Fibroblast of skin of scalp (primary cell): ENCODE data around the gene DMPK.
"Not testable (repeated sequence)": the region's sequence is repeated elsewhere in the genome, so short reads cannot be mapped to it uniquely, and the experiment has no call there.

Source experiments
- DNase-seq: peaks from one replicate; pipeline ENCODE4 v3.0.0-alpha.2; 2013

Gene DMPK

GRCh38 chr19:45768984-45769782 lies 13.1 kb downstream of the DMPK start, which contains the start of gene SIX5:
TSS of gene SIX5 (minus strand) at chr19:45769252. CDS start at chr19:45768844, 408 bp downstream.
- DNase-seq, result peak; percentile 99

GRCh38 chr19:45768655-45768983 lies 13.7 kb downstream of the DMPK start:
- peak; percentile 51 for DNase-seq

GRCh38 chr19:45767881-45768654 lies 14.2 kb downstream of the DMPK start:
- peak; percentile 56 for DNase-seq

DNA sequence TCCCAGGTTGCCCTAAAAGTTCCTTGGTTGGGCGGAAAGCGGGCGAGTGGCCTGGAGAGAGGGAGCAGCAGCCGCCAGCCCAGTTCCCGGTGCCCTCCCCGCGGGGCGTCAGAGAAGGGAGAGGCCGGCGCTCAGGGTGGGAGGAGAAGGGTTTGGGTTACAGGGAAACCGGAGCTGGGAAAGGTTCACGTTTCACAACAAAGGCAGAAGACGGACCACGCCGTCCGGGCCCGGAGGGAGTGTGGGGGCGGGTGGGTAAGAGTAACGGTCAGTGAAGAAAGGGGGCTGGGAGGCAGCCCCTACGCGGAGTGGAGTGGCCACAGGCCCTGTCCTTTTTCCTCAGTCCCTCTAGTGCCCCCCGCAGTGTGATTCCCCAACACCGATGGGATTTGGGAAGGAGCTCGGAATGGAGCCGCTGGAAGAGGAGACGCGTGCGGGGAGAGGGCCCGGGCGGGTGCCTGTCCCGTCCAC lies 14.8 kb downstream of the DMPK start:
- peak; percentile 86 for DNase-seq

- no peak for DNase-seq
These were observed 15.4 kb downstream of the DMPK start for GRCh38 chr19:45766869-45767346.

GRCh38 chr19:45766296-45766868 lies 15.9 kb downstream of the DMPK start:
- no peak for DNase-seq

GRCh38 chr19:45765702-45766295 lies 16.5 kb downstream of the DMPK start:
- DNase-seq, result no peak

DNA sequence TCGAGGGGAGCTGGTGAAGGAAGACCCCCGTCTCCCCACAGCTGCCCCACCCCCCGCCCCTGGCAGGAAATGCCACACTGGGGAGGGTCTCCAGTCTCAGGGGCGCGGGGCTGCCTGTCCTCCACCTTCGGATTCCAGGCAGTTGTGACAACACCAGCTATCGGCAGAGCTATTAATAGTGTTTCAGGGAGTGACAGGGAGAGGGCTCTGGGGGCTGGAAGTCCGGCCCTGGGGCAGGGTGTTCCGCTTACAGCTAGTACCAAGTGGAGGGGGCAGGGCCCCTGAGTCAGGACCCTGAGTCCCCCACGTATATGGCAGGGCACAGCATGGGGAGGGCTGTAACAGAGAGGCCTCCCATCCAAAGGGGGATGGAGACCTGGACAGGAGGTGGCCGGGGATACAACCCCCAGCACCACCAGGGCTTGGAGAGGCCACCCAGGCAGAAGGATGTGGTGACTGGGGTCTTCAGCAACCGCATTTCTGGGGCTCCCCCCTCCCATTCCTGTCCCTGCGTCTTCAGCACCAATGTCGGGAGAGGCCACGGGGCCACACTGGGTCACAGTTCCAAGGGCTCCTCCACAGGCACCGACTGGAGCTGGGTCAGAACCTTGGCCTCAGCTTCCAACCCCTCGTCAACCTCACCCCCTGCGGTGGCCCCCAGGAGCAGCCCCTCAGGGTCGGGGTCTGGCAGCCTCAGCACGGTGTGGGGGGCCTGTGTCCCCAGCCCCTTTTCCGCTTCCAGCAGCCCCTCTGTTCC lies 17.2 kb downstream of the DMPK start:
- no peak for DNase-seq

DNA sequence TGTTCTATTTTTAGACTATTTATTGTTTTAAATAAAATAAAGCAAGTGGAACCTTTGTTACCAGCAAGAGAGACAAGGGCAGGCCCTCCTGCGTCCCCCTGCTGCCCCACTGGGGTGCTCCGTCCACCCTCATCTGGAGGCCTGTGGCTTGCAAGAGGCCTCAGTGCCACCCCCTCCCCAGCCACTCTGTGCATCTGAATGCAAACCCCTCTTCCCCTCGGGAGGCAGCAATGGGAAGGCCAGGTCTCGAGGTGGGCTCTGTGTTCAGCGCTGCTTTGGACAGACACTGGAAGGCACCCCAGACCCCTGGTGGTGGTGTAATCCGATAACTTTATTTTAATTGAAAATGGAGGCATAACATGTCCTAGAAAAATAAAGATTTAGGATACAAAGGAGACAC lies 17.8 kb downstream of the DMPK start:
- no peak for DNase-seq

DNA sequence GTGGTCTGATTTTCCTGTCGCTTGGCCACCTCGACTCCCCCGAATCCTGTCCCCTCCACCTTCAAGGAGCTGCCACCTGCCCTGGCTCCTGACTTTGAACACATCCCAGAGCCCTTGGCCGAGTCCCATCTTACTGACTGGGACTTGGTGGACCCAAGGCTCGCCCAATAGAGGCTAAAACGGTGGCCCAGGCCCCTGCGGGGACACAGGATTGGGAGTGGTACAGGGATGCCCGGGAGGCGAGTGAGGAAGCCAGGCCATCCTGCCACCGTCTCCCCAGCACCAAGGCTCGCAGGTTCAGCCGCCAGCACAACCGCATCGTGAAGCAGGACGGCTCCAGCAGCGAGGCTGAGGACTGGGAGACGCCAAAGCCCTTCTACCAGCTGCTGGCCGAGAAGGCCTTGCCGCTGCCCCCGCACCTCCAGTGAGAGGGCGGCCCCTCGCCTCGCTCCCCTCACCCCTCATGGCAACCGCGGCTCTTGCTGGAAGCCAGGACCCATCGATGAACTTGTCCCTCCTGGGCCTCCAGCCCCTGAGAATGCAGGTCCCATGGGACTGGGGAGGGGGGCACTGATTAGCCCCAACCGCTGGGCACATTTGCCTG lies 18.5 kb downstream of the DMPK start:
- no peak for DNase-seq

DNA sequence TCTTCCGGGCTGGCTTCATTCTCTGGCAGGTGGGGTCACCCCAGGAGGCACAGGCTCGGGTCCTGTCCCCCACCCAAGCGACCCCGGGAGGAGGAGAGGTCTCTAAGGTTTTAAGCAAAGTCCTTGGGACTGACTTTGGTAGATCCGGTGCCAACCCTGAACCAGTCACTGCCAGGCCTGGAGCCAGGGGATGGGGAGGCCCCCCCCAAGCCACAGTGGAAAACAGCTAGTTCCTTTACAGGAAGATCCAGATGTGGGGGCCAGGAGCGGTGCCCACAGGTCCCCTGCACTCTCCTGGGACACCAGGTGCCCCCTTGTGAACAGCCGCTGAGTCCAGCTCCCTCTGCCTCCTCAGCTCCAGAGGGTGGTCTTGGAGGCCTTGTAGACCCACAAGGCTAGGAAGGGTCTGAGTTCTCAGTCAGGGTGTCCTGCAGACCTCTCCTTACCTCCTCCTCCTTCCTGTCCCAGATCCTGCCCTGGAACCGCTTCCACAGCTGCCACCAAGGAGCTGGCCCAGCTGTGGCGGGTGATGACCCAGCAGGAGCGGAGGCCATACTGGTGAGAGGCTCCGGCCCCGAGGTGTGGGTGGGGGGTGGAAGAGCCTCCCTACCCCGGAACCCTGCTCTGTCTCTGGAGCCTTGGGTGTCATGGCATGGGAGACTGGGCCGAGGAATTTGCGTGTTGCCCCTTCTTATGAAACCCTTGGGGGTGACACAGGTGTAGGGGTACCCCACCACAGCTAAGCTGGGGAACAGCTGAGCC lies 19.2 kb downstream of the DMPK start:
- no peak for DNase-seq

DNA sequence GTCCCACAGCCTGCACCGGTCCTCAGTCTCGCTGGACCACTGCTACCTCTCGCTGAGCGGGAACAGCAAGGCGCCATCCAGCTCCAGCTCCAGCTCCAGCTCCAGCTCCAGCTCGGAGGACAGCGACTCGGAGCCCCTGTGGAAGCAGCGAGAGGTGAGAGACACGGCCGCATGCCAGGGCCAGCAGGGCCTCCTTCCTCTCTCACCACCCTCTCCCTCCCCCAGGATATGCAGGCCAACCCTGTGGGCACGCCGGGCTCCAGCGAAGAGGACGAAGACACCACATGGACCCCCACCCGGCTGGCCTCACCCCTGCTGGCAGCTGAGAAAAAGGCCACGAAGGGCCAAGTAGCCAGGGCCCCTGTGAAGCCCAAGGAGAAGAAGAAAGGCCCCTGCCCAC lies 20.6 kb downstream of the DMPK start:
- DNase-seq, result no peak

DNA sequence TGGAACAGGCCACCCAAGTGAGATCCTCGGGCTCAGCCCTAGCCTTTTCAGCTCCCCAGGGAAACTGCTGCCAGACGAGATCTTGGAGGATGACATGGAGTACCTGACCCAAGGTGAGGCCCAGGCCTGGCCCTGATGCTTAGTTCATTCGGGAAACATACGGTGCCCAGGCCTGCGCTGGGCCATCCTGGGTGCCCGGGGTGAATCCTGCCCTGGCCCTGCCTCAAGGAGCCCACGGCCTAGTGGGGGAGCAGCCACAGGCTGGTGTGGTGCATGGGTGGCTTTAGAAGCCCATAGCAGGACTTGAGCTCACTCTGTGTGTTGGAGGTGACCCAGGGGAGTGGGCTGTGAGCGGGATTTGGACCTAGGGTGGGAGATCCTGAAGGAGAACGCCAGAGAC lies 23.4 kb downstream of the DMPK start:
- DNase-seq, result no peak

DNA sequence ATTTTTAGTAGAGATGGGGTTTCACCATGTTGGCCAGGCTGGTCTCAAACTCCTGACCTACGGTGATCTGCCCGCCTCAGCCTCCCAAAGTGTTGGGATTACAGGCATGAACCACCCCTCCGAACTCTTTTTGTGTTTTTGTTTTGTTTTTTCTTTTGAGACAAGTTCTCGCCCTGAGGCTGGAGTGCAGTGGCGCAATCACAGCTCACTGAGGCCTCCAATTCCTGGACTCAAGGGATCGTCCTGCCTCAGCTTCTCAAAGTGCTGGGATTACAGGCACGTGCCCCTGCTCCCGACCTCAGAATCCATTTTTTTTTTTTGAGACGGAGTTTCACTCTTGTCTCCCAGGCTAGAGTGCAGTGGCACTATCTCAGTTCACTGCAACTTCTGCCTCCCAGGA lies 24.6 kb downstream of the DMPK start:
- DNase-seq, result no peak

GRCh38 chr19:45754323-45754722 lies 28.0 kb downstream of the DMPK start:
- DNase-seq, result no peak

DNA sequence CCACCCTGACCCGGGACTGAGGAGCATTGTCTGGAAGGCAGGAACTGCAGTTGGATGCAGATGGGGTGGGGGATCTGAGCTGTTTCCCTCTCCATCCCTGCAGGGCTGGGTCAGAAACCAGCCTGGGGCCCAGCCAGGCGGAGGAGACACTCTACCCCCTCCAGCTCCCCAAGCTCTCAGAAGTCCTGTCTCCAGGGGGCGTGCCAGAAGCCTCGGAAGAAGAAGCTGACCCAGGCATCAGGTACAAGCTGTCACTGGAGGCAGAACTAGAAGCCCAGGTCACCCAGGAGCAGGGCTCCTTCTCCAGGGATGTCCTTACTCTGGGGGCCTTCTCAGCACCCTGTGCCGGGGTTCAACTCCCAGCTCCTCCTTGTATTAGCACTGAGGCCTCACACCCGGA lies 28.7 kb downstream of the DMPK start:
- no peak for DNase-seq

GRCh38 chr19:45752639-45753038 lies 29.7 kb downstream of the DMPK start:
- DNase-seq, result no peak

- not testable (repeated sequence) for DNase-seq
These were observed 30.8 kb downstream of the DMPK start for GRCh38 chr19:45751483-45751882.

DNA sequence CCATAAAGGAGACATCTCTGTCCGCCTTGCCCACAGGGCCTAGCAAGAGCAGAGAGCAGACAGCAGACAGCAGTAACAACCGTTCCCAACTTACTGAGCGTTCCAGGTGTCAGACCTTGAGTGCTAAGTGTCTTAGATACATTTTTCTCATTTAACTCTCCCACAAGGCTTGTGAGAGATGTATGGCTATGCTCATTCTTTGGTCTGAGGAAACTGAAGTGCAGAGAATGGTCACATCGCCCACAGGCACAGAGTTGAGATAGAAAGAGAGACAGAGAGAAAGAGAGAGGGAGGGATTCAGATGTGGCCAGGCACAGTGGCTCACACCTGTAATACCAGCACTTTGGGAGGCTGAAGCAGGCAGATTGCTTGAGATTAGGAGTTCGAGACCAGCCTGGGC lies 34.8 kb downstream of the DMPK start:
- no peak for DNase-seq

DNA sequence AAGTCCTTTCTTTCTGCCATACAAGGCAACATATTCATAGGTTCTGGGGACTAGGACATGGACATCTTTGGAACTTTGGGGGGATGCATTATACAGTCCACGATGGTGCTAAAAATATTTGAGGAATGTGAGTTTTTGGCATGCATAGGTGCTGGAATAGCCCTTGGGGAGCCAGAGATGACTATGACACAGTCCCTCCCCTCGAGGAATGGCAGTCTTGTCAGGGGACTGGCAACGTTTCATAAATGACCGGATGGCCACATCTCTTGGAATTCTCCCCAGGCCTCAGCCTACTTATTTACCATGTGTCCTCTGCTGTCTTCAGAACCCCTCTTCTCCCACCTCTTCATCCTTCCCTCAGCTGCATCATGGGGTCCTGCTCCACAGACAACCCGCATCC lies 35.4 kb downstream of the DMPK start:
- peak; percentile 20 for DNase-seq

- no peak for DNase-seq
These were observed 36.7 kb downstream of the DMPK start for GRCh38 chr19:45745606-45746005.
